ENCODE measurements around the gene DNM3. TPM values are rescaled to one million over a fixed set of nuclear protein-coding genes. Genes with fewer than 3 reads are reported as not detected.

DNM3 gene
- total and polyA plus RNA-seq, 2 experiments from 2014 or later: 5.2 to 12.2 TPM

DNA sequence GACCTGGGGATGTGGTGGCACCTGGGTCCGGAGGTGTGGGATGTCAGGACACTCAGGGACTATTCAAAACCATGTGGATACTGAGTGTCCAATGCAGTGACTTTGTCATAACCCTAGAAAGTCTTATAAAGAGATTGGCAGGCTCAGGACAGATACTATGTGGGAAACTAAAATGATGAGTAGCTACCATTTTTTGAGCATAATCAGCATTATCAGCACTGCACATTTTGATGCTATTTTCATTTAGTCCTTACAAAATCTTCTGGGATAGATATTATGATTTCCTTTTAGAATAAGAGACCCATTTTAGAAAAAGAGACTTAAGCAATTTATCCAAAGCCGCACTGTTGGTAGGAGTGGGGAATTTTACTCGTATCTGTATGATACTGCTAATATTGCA, 93.4 kb downstream of the DNM3 start:
- TF ChIP-seq STAT1 (IDR thresholded peaks at IDR 0.05; ENCODE audit: unreplicated experiment): no peak
- H3F3A ChIP-seq (replicated peaks; ENCODE audit: low read depth): no peaks in the 10 kb centered on the region
- Mint-ChIP-seq H3K4me1 (peaks cover 31% of the 10 kb centered on the region), H3K27me3 (ENCODE audit: insufficient read depth, low read depth, poor library complexity) (no peaks in the 10 kb centered on the region), H3K27ac (no peak overlapping the region), H3K4me3 (no peak overlapping the region), H3K36me3 (ENCODE audit: low read depth) (no peaks in the 10 kb centered on the region), H3K9me3 (no peaks in the 10 kb centered on the region; the same call in 2 of the 3 replicates)
- no peak overlapping the region for H3K27ac ChIP-seq (ENCODE audit: low read depth)
- H3K9me2 ChIP-seq (ENCODE audit: insufficient read depth): peaks cover 8% of the 10 kb centered on the region; the same call in 1 of the 2 replicates
- H3K36me3 ChIP-seq (ENCODE audit: insufficient read depth): no peaks in the 10 kb centered on the region
- H3K4me1 ChIP-seq (ENCODE audit: insufficient read depth): peaks cover 38% of the 10 kb centered on the region
- H3K4me3 ChIP-seq: no peak overlapping the region
- H3K4me2 ChIP-seq: no peak overlapping the region
- no peaks in the 10 kb centered on the region for H3K79me2 ChIP-seq (replicated peaks; ENCODE audit: insufficient read depth)
- ATAC-seq (no peak), DNase-seq (ENCODE audit: low spot score) (no peak)
- no peak overlapping the region for H2AFZ ChIP-seq
- no peaks in the 10 kb centered on the region for H3K27me3 ChIP-seq (ENCODE audit: insufficient read depth)
- H4K20me1 ChIP-seq (replicated peaks; ENCODE audit: insufficient read depth): no peaks in the 10 kb centered on the region

DNA sequence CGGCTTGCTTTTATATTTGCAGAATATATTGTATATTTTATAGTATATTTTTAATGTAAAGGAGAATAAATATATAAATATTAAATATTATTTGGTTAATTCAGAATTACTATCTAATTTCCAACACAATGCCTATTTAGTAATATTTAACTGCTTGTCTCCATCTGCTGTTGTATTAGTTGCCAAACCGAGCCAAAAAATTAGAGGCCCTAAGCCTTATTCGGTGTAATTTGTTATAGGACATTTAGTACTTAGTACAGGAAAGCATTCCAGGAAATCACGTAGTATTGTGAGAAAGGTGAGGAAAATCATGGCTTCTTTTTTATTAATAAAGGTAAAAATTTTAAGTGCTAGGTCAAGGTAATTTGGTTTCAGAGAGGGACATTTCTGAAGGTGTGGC, 93.8 kb downstream of the DNM3 start:
- no peaks in the 10 kb centered on the region for H4K20me1 ChIP-seq (replicated peaks; ENCODE audit: insufficient read depth)
- H3K27me3 ChIP-seq (ENCODE audit: insufficient read depth): no peaks in the 10 kb centered on the region
- H3K4me2 ChIP-seq: no peak overlapping the region
- no peak overlapping the region for H3K4me3 ChIP-seq
- H3K4me1 ChIP-seq (ENCODE audit: insufficient read depth): peaks cover 41% of the 10 kb centered on the region
- no peaks in the 10 kb centered on the region for H3K27me3 Mint-ChIP-seq (ENCODE audit: insufficient read depth, low read depth, poor library complexity)
- DNase-seq (ENCODE audit: low spot score): no peak
- no peaks in the 10 kb centered on the region for H3K36me3 Mint-ChIP-seq (ENCODE audit: low read depth)
- no peaks in the 10 kb centered on the region; the same call in 2 of the 3 replicates for H3K9me3 Mint-ChIP-seq
- no peak overlapping the region for H3K27ac ChIP-seq (ENCODE audit: low read depth)
- no peak overlapping the region for H3K27ac Mint-ChIP-seq
- H3F3A ChIP-seq (replicated peaks; ENCODE audit: low read depth): no peaks in the 10 kb centered on the region
- no peak overlapping the region for H3K4me3 Mint-ChIP-seq
- H2AFZ ChIP-seq: no peak overlapping the region
- H3K4me1 Mint-ChIP-seq: peaks cover 35% of the 10 kb centered on the region
- H3K9me2 ChIP-seq (ENCODE audit: insufficient read depth): 0 out of 2 replicates have a peak, but pooled peaks cover 4% of the 10 kb centered on the region
- ATAC-seq: no peak
- no peaks in the 10 kb centered on the region for H3K36me3 ChIP-seq (ENCODE audit: insufficient read depth)
- TF ChIP-seq, protein P1, sequence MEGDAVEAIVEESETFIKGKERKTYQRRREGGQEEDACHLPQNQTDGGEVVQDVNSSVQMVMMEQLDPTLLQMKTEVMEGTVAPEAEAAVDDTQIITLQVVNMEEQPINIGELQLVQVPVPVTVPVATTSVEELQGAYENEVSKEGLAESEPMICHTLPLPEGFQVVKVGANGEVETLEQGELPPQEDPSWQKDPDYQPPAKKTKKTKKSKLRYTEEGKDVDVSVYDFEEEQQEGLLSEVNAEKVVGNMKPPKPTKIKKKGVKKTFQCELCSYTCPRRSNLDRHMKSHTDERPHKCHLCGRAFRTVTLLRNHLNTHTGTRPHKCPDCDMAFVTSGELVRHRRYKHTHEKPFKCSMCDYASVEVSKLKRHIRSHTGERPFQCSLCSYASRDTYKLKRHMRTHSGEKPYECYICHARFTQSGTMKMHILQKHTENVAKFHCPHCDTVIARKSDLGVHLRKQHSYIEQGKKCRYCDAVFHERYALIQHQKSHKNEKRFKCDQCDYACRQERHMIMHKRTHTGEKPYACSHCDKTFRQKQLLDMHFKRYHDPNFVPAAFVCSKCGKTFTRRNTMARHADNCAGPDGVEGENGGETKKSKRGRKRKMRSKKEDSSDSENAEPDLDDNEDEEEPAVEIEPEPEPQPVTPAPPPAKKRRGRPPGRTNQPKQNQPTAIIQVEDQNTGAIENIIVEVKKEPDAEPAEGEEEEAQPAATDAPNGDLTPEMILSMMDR (conservative IDR thresholded peaks at IDR 0.05; ENCODE audit: low read depth in 2 of 2): no peak
- H3K79me2 ChIP-seq (replicated peaks; ENCODE audit: insufficient read depth): no peaks in the 10 kb centered on the region

DNA sequence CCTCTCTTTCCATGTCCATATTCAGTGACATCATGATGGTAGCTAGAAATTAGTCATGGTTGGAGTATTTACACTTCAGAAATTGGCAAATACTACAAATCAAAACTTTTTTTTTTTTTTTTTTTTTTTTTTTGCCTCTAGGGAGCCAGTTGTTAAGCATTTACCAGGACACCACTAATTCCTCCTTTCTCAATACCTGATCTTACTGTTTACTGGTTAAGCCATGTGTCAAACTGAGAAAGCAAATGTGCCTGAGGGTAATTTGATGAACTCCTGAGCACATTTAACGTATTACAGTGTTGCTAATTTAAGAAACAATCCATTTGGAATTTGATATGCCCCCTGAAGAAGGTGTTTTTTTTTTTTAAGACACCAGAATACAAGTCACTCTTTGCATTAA, 94.4 kb downstream of the DNM3 start:
- Histone ChIP-seq H3K79me2 (replicated peaks; ENCODE audit: insufficient read depth) (no peaks in the 10 kb centered on the region), H3K36me3 (ENCODE audit: insufficient read depth) (no peaks in the 10 kb centered on the region), H3K27ac (ENCODE audit: low read depth) (no peak overlapping the region), H3K4me2 (no peak overlapping the region), H3K27me3 (ENCODE audit: insufficient read depth) (no peaks in the 10 kb centered on the region), H2AFZ (no peak overlapping the region), H3F3A (replicated peaks; ENCODE audit: low read depth) (no peaks in the 10 kb centered on the region), H3K9me2 (ENCODE audit: insufficient read depth) (no peaks in the 10 kb centered on the region), H3K4me3 (no peak overlapping the region), H3K4me1 (ENCODE audit: insufficient read depth) (peaks cover 46% of the 10 kb centered on the region), H4K20me1 (replicated peaks; ENCODE audit: insufficient read depth) (no peaks in the 10 kb centered on the region)
- no peaks in the 10 kb centered on the region for H3K36me3 Mint-ChIP-seq (ENCODE audit: low read depth)
- H3K9me3 Mint-ChIP-seq: no peaks in the 10 kb centered on the region; the same call in 2 of the 3 replicates
- ATAC-seq (no peak), DNase-seq (ENCODE audit: low spot score) (no peak)
- H3K27ac Mint-ChIP-seq: no peak overlapping the region
- H3K4me3 Mint-ChIP-seq: no peak overlapping the region
- H3K27me3 Mint-ChIP-seq (ENCODE audit: insufficient read depth, low read depth, poor library complexity): no peaks in the 10 kb centered on the region
- peaks cover 41% of the 10 kb centered on the region for H3K4me1 Mint-ChIP-seq
- TF ChIP-seq EZH2 (IDR thresholded peaks at IDR 0.05; ENCODE audit: low read depth, unreplicated experiment): no peak
- no peak for TF ChIP-seq ZNF114 (CRISPR knock-in tag; IDR thresholded peaks at IDR 0.05)
- no peak for TF ChIP-seq STAT1 (IDR thresholded peaks at IDR 0.05; ENCODE audit: unreplicated experiment)
- TF ChIP-seq CREB1 (CRISPR knock-in tag; IDR thresholded peaks at IDR 0.05; ENCODE audit: low read depth): no peak
- TF ChIP-seq, protein P2, sequence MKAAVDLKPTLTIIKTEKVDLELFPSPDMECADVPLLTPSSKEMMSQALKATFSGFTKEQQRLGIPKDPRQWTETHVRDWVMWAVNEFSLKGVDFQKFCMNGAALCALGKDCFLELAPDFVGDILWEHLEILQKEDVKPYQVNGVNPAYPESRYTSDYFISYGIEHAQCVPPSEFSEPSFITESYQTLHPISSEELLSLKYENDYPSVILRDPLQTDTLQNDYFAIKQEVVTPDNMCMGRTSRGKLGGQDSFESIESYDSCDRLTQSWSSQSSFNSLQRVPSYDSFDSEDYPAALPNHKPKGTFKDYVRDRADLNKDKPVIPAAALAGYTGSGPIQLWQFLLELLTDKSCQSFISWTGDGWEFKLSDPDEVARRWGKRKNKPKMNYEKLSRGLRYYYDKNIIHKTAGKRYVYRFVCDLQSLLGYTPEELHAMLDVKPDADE (IDR thresholded peaks at IDR 0.05): no peak
- no peak for TF ChIP-seq POLR2AphosphoS5 (IDR thresholded peaks at IDR 0.05; ENCODE audit: low read depth)
- TF ChIP-seq NANOG (IDR thresholded peaks at IDR 0.05; ENCODE audit: borderline replicate concordance): no peak
